ENCODE data around the gene ELF3. TPM values are rescaled to one million over a fixed set of nuclear protein-coding genes. Genes with fewer than 3 reads are reported as not detected.
"Not testable (repeated sequence)": the region's sequence is repeated elsewhere in the genome, so short reads cannot be mapped to it uniquely, and the experiment has no call there.

The ELF3 gene
- total RNA-seq, 1 donor from 2014 or later: 2.0 TPM

- no peak for DNase-seq (ENCODE audit: low spot score)
- intact Hi-C loops (cut with DNase I): loop anchor here (5.0 kb wide), 1 partner anchor 131 kb away; no protein-coding TSS in a partner anchor
Measured at GRCh38 chr1:202005958-202006357, 4.4 kb upstream of the ELF3 start.

DNA sequence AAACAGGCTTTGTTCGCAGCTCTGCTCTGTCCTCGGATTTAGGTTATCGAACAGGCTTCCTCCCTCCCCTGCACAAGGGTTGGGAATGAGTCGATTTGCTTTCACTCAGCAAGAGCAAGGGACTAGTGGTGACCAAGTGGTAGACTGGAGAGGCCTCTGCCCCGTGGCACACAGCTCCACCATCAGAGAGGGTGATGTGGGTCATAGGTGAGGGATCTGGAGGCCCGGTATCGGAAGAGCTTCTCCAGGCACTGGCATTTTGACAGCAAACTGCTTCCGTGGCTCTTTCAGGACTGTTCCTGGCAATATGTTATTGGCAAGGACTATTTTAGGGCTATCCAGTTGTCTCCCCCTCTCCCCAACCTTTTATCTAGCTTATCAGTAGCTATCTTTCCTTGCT, 3.1 kb upstream of the ELF3 start:
- intact Hi-C loops (cut with DNase I): loop anchor here (5.0 kb wide), 1 partner anchor 130 kb away; no protein-coding TSS in a partner anchor

DNA sequence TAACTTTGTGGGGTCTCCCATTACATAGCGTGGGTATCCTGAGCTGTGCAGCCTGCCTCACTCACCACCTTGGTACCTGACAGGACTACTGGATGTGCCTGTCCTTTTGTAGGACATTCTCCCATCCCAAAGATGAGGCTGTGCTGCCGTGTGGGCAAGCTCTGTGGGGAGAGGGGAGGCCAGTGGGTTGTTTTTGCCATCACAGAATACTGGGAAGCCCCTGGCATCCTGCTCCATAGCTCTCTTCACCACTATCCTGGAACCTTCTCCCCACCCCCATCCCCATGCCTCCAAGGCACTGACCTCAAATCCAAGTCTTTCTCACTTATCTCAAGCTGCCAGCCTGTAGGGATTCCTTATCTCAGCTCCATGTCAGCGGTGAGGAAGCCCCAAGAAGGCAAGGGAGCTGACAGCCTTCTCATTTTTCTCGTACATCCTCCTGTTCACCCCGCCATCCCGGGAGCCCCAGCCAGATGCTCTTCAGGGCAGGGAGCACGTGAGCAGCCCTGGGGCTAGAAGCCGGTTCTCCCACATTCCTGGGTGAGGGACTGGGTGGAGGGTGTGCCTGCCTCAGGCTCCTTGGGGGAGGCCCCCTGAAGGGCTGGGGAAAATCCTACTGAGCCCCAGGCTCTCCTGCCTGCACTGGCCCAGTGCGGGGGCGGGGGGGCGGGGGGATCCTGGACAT, 2.4 kb upstream of the ELF3 start:
- intact Hi-C loops (cut with DNase I): loop anchor here (5.0 kb wide), 1 partner anchor 129 kb away; no protein-coding TSS in a partner anchor
- no peak for DNase-seq (ENCODE audit: low spot score)

More for the DNA sequence above, 3.1 kb upstream of the ELF3 start:
- no peak for DNase-seq (ENCODE audit: low spot score)

- DNase-seq (ENCODE audit: low spot score): no peak
- intact Hi-C loops (cut with DNase I): loop anchor here (1.0 to 5.0 kb wide), 2 partner anchors 110 to 128 kb away; no protein-coding TSS in a partner anchor
Measured at GRCh38 chr1:202009326-202010179, 834 bp upstream of the ELF3 start.

GRCh38 chr1:202011994-202012393, 1.6 kb downstream of the ELF3 start:
- intact Hi-C loops (cut with DNase I): no loop called here
- DNase-seq (ENCODE audit: low spot score): no peak

DNA sequence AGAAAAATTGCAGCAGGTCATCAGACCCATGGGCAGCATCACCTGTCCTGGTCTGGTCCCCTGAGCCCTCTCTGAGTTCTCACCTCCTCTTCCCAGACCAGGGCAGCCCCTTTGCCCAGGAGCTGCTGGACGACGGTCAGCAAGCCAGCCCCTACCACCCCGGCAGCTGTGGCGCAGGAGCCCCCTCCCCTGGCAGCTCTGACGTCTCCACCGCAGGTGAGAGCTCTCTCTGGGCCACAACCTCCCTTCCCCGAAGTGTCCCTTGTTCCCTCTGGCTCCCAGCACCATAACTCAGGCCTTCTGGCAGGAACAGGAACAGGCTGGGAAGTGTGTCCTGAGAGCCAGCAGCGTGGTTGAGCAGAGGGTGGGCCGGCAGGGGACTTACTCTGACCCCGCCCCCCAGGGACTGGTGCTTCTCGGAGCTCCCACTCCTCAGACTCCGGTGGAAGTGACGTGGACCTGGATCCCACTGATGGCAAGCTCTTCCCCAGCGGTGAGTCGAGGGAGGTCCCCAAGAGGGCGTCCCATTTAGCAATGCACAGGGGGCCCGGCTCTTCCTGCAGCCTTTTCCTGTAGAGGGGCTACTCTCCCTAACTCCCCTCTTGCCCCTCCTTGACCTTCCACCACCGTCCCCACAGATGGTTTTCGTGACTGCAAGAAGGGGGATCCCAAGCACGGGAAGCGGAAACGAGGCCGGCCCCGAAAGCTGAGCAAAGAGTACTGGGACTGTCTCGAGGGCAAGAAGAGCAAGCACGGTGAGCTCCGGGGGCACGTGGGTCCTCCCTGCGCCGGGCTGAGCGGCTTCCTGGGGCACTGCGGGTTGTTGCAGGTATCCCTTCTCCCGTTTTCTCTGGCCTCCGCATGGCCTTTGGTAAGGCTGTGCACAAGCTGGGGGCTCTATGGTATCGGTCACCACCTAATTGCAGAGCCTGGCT, 2.4 kb downstream of the ELF3 start:
- DNase-seq (ENCODE audit: low spot score): no peak
- intact Hi-C loops (cut with DNase I): no loop called here

DNA sequence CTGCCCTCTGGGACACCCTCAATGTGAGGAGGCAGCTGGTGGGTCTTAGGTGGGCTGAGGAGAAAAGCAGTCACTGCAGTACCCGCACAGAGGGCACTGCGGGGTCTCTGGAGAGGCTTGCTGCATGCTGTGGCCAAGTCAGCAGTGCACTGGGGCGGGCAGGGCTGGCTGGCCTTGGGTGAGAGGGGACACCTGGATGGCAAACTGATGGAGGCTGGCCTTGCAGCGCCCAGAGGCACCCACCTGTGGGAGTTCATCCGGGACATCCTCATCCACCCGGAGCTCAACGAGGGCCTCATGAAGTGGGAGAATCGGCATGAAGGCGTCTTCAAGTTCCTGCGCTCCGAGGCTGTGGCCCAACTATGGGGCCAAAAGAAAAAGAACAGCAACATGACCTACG, 3.2 kb downstream of the ELF3 start:
- intact Hi-C loops (cut with DNase I): no loop called here
- DNase-seq (ENCODE audit: low spot score): no peak

DNA sequence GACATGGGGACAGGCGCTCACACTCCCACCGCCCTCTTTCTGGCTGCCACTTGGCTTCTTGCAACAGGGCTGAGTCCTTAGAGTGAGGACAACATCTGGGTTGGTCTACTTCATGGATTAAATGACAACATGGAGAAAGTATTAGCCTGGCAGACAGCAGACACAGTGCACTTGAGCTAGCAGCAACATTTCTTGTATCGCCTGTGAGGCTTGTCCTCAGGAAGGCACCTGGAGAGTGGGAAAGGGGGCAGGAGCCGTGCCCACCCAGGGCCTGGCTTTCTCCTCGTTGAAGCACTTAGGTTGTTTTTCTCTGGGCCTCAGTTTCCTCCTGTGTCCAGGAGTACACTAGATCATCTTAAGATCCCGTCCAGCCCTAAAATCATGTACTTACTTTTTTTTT, 3.7 kb downstream of the ELF3 start:
- intact Hi-C loops (cut with DNase I): no loop called here
- DNase-seq (ENCODE audit: low spot score): no peak

DNA sequence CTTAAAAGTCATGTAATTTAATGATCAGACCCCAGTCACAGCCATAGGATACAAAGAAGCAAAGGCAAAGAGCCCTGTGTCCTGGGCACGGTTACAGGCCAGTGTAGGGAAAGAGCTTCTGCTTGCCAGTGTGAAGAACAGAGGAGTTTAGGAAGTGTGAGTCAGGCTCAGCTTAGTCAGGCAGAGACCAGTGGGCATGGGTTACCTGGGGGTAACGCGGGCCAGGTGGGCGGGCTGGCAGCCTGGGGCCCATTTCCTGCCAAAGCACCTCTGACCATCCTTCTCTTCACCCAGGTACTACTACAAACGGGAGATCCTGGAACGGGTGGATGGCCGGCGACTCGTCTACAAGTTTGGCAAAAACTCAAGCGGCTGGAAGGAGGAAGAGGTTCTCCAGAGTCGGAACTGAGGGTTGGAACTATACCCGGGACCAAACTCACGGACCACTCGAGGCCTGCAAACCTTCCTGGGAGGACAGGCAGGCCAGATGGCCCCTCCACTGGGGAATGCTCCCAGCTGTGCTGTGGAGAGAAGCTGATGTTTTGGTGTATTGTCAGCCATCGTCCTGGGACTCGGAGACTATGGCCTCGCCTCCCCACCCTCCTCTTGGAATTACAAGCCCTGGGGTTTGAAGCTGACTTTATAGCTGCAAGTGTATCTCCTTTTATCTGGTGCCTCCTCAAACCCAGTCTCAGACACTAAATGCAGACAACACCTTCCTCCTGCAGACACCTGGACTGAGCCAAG, 4.7 kb downstream of the ELF3 start:
- DNase-seq (ENCODE audit: low spot score): no peak
- intact Hi-C loops (cut with DNase I): no loop called here

GRCh38 chr1:202015662-202015937, 5.2 kb downstream of the ELF3 start:
- intact Hi-C loops (cut with DNase I): no loop called here
- no peak for DNase-seq (ENCODE audit: low spot score)

GRCh38 chr1:202016022-202016810, 5.8 kb downstream of the ELF3 start:
- intact Hi-C loops (cut with DNase I): no loop called here
- DNase-seq (ENCODE audit: low spot score): no peak

DNA sequence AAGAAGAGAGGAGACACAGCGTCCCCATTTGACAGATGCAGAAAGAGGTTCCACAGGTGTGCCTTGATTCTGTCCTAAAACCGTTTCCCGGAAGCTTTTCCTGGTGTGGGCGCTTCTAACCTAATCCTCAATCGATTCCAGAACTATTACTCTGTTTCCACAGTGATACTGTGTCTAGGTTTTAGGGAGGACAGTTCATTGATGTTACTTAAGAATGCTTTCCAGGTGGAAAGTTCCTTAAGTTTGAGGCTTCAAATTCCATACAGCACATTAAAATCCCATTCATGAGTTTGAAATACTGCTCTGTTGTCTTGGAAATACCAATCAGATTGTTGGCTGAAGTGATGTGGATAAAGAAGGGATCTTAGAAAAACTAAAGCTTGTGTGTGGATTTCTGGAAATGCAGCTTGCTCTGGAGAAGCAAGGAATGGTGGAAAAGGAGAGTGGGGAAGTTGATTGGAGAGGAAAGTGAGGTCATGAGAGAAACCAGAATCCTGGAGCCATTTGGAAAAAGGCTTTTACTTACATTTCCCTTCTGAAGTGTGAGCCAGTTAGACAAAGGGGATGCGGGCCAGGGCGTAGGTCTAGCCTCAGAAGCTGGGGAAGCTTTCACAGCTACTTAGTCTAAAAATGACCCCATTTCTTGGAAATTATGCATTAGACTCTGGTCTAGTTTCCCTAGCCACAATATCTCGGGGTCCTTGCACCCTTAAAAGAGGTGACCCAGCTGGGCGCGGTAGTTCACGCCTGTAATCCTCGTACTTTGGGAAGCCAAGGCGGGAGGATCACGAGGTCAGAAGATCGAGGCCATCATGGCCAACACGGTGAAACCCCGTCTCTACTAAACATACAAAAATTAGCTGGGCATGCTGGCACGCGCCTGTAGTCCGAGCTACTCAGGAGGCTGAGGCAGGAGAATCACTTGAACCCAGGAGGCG, 6.7 kb downstream of the ELF3 start:
- no peak for DNase-seq (ENCODE audit: low spot score)
- intact Hi-C loops (cut with DNase I): no loop called here

DNA sequence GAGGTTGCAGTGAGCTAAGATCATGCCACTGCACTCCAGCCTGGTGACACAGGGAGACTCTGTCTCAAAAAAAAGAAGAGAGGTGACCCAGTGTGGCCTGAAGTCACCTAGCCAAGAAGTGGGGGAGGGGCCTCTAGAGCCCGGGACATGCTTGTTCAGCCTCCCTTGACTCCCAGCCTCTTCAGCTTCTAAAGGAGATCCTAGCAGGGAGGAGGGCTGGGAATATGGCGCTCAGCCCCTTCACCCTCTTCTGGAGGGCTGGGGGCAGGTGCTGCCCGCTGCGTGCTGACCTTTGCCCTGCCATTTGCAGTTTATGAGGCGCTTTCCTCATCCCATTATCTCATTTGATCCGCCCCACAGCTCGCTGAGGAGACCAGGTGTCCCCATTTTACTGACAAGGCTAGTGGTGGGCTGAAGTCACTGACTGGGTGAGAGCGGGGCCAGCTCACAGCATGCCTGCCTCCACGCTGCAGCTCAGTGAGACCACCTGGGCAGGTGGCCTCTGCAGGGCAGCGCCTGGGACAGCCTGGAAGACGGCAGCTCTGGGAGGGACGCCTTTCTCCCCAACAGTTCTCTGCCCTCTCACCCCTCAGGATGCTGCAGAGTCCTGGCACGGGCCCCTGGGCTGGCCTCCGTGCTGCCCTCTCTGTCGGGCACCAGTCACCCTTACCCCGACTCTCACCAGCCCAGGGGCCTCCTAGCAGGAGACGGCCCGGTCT, 7.5 kb downstream of the ELF3 start:
- intact Hi-C loops (cut with DNase I): no loop called here
- DNase-seq (ENCODE audit: low spot score): no peak

DNA sequence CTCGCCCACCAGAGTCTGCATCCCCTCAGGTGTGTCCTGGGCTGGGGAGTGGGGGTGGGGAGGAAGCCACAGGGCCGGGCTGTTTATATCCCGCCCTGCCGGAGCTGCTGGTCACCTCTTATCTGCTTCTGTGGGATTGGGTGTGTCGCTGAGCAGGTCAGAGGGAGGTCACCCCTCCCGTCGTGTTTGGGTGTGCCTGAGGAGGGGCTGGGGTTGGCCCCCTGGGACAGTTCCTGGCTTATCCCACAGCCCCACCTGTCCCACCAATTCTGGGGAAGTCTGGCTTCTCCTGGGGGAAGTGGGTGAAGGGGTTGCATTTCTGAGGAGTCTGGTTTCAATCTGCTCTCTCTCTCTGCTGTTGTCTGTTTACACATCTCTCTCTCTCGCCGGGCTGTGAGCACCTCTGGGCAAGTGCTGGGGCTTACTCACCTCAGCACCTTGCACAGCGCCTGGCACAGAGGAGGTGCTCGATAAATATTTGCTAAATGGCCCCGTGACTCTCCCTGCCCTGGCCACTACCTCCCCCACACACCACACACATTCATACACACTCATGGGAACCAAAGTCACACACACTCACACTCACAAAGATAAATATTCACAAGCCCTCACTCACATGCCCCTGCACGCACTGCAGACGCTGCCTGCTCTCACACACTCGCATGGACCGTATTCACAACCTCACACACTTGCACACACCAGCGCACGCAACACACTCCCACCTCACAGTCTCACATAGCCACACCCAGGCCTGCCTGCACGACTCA, 8.3 kb downstream of the ELF3 start:
- no peak for DNase-seq (ENCODE audit: low spot score)
- intact Hi-C loops (cut with DNase I): no loop called here

GRCh38 chr1:202019235-202019558, 8.8 kb downstream of the ELF3 start:
- DNase-seq (ENCODE audit: low spot score); intact Hi-C loops (cut with DNase I): not testable (repeated sequence)

- DNase-seq (ENCODE audit: low spot score): no peak
- intact Hi-C loops (cut with DNase I): no loop called here
Measured at GRCh38 chr1:202023001-202023433, 12.6 kb downstream of the ELF3 start.
